Subcutaneous abdominal adipose tissue (tissue), 5 donors: Measurements from ENCODE around the gene DNAJB4.

ENCODE experiments used
- H3K27ac ChIP-seq: one replicate; pipeline ENCODE4 v1.7.0; 2013; ENCODE audit warnings: low read depth, mild to moderate bottlenecking, inconsistent platforms, low read length, moderate library complexity
- H3K27me3 ChIP-seq, 5 donors: one replicate each; pipeline ENCODE4 v1.7.0; 2013; ENCODE audit warnings: low read length in 5 of 5, inconsistent platforms in 1 of 5; ENCODE audit not compliant: control insufficient read depth in 5 of 5, insufficient read depth in 4 of 5
- H3K36me3 ChIP-seq, 5 donors: one replicate each; pipeline ENCODE4 v1.7.0; 2013; ENCODE audit warnings: low read length in 5 of 5; ENCODE audit not compliant: control insufficient read depth in 5 of 5, insufficient read depth in 5 of 5
- H3K4me1 ChIP-seq, 5 donors: one replicate each; pipeline ENCODE4 v1.7.0; 2013; ENCODE audit warnings: low read length in 5 of 5, mild to moderate bottlenecking in 3 of 5, moderate library complexity in 1 of 5; ENCODE audit not compliant: control insufficient read depth in 5 of 5, insufficient read depth in 5 of 5
- H3K4me3 ChIP-seq, 5 donors: one replicate each; pipeline ENCODE4 v1.7.0; 2013; ENCODE audit warnings: low read length in 5 of 5, low read depth in 1 of 5
- H3K9ac ChIP-seq, 5 donors: one replicate each; pipeline ENCODE4 v1.7.0; 2013; ENCODE audit warnings: low read length in 5 of 5, mild to moderate bottlenecking in 4 of 5, moderate library complexity in 3 of 5
- H3K9me3 ChIP-seq, 5 donors: one replicate each; pipeline ENCODE4 v1.7.0; 2013; ENCODE audit warnings: low read length in 5 of 5; ENCODE audit not compliant: control insufficient read depth in 5 of 5
- donor health status: healthy.
- donor health status: healthy.
- donor health status: healthy.
- donor health status: healthy.
- donor health status: healthy.

Gene DNAJB4

DNA sequence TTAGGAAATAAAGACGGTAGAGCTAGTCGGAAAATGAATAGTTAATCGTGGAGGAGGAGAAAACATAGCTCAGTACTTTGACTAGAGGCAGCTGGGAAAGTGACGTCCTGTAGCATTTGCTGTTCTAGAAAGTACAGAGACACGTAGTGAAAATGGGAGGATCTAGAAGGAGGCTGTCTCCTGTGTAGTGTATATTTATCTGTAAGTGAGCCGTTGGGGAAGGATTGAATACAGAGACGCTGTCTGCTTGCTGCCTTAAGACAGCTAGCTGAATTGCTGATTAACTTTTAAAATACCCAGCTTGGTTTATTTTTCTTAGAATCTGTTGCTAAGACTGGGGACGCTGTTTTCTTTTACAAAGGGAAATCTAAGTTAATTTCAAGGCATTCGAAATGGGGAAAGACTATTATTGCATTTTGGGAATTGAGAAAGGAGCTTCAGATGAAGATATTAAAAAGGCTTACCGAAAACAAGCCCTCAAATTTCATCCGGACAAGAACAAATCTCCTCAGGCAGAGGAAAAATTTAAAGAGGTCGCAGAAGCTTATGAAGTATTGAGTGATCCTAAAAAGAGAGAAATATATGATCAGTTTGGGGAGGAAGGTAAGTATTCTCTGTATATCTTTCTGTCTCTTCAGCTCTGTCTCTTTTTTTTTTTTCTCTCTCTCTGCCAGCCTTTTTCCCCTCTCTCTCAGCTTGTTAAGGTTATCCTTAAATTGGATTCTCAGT is at the start of gene DNAJB4:
Gene DNAJB4, plus strand, starts transcription at position 221 of the 729 bp plus-strand sequence. Its CDS starts 172 bp downstream, at position 393.
- no peaks in the 10 kb centered on the region for H3K27me3 ChIP-seq
- no peaks in the 10 kb centered on the region for H3K36me3 ChIP-seq
- peaks cover 4 to 35% (median 33%) of the 10 kb centered on the region in 5 donors for H3K4me1 ChIP-seq
- H3K9ac ChIP-seq: peak within 1 kb of the TSS; percentile 94 to 99 (median 98)
- peak within 1 kb of the TSS; percentile 99 for H3K27ac ChIP-seq
- H3K9me3 ChIP-seq: no peaks in the 10 kb centered on the region
- peak within 1 kb of the TSS; percentile 79 to 93 (median 85) for H3K4me3 ChIP-seq

DNA sequence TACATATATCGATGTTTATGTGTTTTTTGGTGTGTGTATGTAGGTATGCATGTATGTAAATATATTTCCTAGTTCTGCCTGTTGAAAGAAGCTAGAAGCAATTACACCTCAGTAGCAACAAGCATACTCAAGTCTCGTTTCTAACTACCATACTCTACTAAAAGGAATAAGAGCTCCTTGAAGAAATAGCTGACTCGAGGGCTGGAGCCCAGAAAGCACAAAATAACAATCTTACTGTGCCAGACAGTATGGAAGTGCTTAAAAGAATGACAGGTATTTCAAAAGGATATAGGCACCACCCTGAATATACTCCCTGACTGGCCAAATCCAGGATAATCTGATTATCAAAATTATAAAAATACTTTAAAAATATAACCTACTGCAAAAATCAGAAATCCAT is 49.0 kb upstream of the DNAJB4 start:
- no peak overlapping the region for H3K4me3 ChIP-seq
- H3K4me1 ChIP-seq: peaks cover 0 to 3% (median 3%) of the 10 kb centered on the region in 5 donors
- H3K9me3 ChIP-seq: no peaks in the 10 kb centered on the region
- no peak overlapping the region for H3K9ac ChIP-seq
- no peaks in the 10 kb centered on the region for H3K27me3 ChIP-seq
- no peak overlapping the region for H3K27ac ChIP-seq
- H3K36me3 ChIP-seq: peaks cover 53 to 94% (median 86%) of the 10 kb centered on the region in 5 donors

DNA sequence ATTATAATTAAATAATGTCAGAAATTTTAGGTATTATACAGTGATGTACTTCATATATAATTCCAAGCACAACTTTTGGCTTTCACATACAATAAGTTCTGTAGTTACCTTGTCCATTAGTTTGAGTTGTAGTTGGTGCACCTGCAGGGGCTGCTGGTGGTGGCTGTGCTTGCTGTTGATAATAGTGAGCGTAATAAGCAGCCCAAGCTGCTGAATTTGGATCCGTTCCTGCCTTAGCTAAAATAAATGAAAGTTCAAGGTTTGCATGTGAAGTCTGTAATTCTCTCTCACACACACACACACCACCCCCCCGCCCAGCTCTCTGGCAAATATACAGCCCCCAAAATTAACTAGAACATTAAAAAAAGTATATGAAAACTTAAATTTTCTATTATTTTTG is 48.3 kb upstream of the DNAJB4 start:
- Histone ChIP-seq H3K4me3 (no peak overlapping the region), H3K36me3 (peaks cover 53 to 94% (median 88%) of the 10 kb centered on the region in 5 donors), H3K27ac (no peak overlapping the region), H3K27me3 (no peaks in the 10 kb centered on the region), H3K9me3 (no peaks in the 10 kb centered on the region), H3K4me1 (peaks cover 0 to 3% (median 0%) of the 10 kb centered on the region in 5 donors), H3K9ac (no peak overlapping the region)

DNA sequence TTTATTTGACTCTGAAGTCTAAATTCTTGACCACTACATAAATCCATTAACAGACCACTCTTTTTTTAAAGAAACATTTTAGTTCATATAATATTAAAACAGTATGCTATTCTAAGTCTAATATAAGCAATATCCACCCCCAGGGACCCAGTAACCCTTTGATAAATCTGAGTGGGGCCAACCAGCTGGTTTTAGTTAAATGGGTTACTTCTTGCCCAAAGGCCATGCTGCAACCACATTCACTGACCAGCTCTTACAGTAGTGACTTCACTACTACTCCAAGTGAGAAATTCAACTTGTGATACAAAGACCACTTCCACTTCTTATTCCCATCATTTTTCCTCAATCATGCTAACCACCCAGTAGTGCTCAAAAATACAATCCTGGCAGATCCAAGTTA is 46.3 kb upstream of the DNAJB4 start:
- H3K9ac ChIP-seq: no peak overlapping the region
- no peaks in the 10 kb centered on the region for H3K27me3 ChIP-seq
- peaks cover 0 to 3% (median 0%) of the 10 kb centered on the region in 5 donors for H3K4me1 ChIP-seq
- H3K36me3 ChIP-seq: peaks cover 67 to 99% (median 93%) of the 10 kb centered on the region in 5 donors
- H3K4me3 ChIP-seq: no peak overlapping the region
- no peak overlapping the region for H3K27ac ChIP-seq
- H3K9me3 ChIP-seq: no peaks in the 10 kb centered on the region

DNA sequence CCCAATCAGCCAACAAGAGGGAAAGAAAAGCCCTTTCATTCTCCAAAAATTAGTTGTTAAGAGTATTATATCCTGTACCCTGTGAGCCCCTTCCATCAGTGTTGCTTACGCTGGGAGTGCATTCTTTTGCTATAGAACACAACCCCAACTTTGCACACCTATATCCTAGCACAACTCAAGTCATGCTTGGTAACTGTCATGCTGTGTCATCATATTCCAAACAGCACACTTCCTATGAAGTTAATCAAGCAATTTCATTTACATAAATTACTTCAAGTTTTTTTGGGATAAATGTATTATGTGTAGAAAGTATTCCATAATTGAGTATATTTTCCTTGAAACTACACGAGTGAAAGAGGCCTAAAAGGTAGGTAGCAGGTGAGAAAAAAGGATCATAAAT is 45.9 kb upstream of the DNAJB4 start:
- no peak overlapping the region for H3K4me3 ChIP-seq
- no peak overlapping the region for H3K9ac ChIP-seq
- H3K27me3 ChIP-seq: no peaks in the 10 kb centered on the region
- peaks cover 0 to 3% (median 0%) of the 10 kb centered on the region in 5 donors for H3K4me1 ChIP-seq
- H3K36me3 ChIP-seq: peaks cover 72 to 100% (median 93%) of the 10 kb centered on the region in 5 donors
- no peaks in the 10 kb centered on the region for H3K9me3 ChIP-seq
- H3K27ac ChIP-seq: no peak overlapping the region

DNA sequence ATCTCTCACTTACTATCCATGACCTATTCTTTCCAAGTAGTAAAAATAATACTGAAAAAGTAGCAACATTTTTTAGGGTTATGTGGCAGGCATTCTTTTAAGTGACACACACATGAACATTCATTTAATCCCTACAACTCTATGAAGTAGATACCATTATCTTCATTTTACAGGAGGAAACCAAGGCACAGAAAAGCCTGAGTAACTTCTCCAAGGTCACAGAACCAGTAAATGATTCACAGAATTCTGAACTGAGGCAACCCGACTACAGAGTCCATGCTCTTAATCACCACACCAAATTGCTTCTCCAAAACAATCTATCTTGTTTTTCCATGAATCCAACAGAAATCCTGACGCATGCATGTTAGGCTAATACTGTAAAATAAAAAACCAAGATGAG is 43.3 kb upstream of the DNAJB4 start:
- Histone ChIP-seq H3K4me3 (no peak overlapping the region), H3K27me3 (no peaks in the 10 kb centered on the region), H3K4me1 (peaks cover 0 to 3% (median 0%) of the 10 kb centered on the region in 5 donors), H3K36me3 (peaks cover 69 to 98% (median 90%) of the 10 kb centered on the region in 5 donors), H3K9ac (no peak overlapping the region), H3K9me3 (no peaks in the 10 kb centered on the region), H3K27ac (no peak overlapping the region)

DNA sequence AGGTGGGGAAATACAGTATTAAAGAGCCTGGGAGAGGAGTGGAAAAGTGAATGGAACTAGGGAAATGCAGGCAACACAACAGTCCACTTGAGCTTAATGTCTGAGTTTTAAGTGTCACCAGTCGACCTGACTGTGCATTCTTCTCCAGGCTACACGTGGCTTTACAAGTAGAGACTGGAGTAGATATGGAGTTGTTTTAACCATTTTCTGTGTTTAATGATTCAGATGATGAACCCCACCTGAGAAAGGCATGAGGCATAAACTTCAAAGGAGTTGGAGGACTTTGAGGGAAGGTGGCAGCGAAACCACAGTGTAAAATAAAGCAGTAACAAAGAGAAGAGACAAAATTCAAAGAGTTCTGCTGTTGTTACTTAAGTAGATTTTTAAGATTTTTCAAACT is 38.4 kb upstream of the DNAJB4 start:
- H3K27me3 ChIP-seq: no peaks in the 10 kb centered on the region
- H3K4me1 ChIP-seq: peaks cover 0 to 3% (median 0%) of the 10 kb centered on the region in 5 donors
- H3K27ac ChIP-seq: no peak overlapping the region
- H3K36me3 ChIP-seq: peaks cover 65 to 82% (median 77%) of the 10 kb centered on the region in 5 donors
- H3K4me3 ChIP-seq: no peak overlapping the region
- H3K9ac ChIP-seq: no peak overlapping the region
- H3K9me3 ChIP-seq: no peaks in the 10 kb centered on the region

DNA sequence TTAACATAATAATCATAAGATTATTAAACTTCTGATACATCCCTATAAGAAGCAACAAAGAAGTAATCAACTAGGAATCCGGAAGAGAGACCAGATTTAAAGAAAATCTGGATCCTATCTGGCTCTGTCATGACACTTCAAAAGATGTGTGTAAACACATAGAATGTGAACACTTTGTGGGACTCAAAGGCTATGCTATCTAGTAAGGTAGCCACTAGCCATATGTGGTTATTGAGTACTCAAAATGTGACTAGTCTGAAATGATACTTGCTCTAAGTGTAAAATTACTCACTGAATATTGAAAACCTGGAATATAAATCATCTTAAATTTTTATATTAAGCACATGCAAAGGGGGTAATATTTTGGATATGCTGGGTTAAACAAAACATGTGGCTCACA is 34.5 kb upstream of the DNAJB4 start:
- H3K4me3 ChIP-seq: no peak overlapping the region
- peaks cover 27 to 46% (median 40%) of the 10 kb centered on the region in 5 donors for H3K36me3 ChIP-seq
- H3K27ac ChIP-seq: no peak overlapping the region
- no peaks in the 10 kb centered on the region for H3K9me3 ChIP-seq
- H3K4me1 ChIP-seq: peaks cover 0 to 14% (median 5%) of the 10 kb centered on the region in 5 donors
- H3K27me3 ChIP-seq: no peaks in the 10 kb centered on the region
- H3K9ac ChIP-seq: no peak overlapping the region

DNA sequence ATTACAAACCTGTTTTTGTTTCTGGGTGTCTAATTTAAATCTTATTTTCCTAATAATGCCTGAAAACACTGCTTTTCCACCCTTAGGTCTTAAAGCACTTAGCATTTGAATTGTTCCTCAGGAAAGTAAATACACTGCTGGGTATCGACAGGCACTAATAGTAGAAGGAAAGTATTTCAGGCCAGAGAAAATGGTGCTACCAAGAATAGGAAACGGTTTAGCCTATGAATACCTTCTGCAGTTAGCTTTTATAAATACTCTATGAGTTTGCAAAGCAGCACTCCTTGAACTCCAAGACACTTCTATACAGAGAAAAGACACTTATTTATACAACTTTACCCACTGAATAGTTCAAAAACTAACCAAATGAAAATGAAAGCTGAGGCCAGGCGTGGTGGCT is 32.7 kb upstream of the DNAJB4 start:
- Histone ChIP-seq H3K36me3 (peaks cover 11 to 30% (median 21%) of the 10 kb centered on the region in 5 donors), H3K4me3 (no peak overlapping the region), H3K9ac (no peak overlapping the region), H3K4me1 (peaks cover 4 to 33% (median 24%) of the 10 kb centered on the region in 5 donors), H3K9me3 (no peaks in the 10 kb centered on the region), H3K27ac (no peak overlapping the region), H3K27me3 (no peaks in the 10 kb centered on the region)

DNA sequence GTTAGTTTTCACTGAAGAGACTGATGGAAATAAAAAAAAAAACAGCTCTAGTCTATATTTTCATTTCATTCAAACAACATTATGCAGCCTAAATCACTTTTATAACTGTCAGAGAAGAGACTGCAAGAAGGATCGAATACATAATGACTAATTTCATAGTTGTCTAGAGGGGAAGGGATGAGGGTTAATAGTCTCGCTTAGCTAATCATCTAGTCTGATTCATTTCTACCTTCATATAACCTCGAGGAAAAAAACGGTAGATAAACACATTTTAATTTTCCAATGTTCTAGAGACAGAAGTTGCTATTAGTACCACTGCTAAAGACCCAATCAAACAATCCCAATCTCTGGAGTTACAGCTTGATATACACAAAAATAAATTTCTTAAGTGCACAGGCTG is 29.4 kb upstream of the DNAJB4 start:
- peak overlapping the region in 4 of 5 donors; percentile 5 to 56 (median 34) for H3K9ac ChIP-seq
- H3K36me3 ChIP-seq: peaks cover 0 to 6% (median 0%) of the 10 kb centered on the region in 5 donors
- no peaks in the 10 kb centered on the region for H3K9me3 ChIP-seq
- H3K27me3 ChIP-seq: no peaks in the 10 kb centered on the region
- peak overlapping the region in 3 of 5 donors; percentile 30 to 99 (median 94) for H3K4me3 ChIP-seq
- peaks cover 4 to 47% (median 35%) of the 10 kb centered on the region in 5 donors for H3K4me1 ChIP-seq
- H3K27ac ChIP-seq: peak overlapping the region; percentile 100
